ENCODE data around the gene EAPP. TPM values are rescaled to one million over a fixed set of nuclear protein-coding genes. Genes with fewer than 3 reads are reported as not detected.
"Not testable (repeated sequence)": the region's sequence is repeated elsewhere in the genome, so short reads cannot be mapped to it uniquely, and the experiment has no call there.

Gene EAPP
- total RNA-seq, 1 donor from 2014 or later, result 31.3 TPM

DNA sequence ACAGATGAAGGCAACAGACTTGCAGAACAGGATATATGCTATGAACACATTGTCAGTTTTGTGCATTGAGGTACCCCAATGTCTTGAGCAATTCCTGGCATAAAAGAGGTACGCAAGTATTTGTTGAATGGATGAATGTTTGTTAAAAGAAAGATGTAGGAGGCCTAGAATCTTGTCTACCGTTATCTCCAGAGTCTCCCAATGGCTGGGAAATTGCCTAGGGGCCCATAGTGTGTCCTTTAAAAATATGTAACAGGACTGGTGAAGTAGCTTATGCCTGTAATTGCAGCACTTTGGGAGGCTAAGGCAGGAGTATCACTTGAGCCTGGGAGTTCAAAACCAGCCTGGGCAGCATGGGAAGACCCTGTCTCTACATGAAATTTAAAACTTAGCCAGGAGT lies 57.0 kb downstream of the EAPP start:
- DNase-seq (ENCODE audit: low spot score), result no peak

GRCh38 chr14:34479694-34480093 lies 59.8 kb downstream of the EAPP start:
- no peak for DNase-seq (ENCODE audit: low spot score)

DNA sequence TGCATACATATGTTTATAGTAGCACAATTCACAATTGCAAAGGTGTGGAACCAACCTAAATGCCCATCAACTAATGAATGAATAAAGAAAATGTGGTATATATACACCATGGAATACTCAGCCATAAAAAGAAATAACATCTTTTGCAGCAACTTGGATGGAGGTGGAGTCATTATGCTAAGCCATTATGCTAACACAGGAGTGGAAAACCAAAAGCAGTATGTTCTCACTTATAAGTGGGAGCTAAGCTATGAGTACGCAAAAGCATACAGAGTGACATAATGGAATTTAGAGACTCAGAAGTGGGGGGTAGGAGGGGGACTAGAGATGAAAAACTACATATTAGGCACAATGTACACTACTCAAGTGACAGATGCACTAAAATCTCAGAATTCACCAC lies 61.2 kb downstream of the EAPP start:
- no peak for DNase-seq (ENCODE audit: low spot score)

DNA sequence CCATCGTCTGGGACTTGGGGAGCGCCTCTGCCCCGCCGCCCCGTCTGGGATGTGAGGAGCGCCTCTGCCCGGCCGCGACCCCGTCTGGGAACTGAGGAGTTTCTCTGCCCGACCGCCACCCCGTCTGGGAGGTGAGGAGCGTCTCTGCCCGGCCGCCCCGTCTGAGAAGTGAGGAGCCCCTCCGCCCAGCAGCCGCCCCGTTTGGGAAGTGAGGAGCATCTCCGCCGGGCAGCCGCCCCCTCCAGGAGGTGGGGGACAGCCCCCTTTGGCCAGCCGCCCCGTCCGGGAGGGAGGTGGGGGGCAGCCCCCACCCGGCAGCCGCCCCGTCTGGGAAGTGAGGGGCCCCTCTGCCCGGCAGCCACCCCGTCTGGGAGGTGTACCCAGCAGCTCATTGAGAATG lies 63.5 kb downstream of the EAPP start:
- not testable (repeated sequence) for DNase-seq (ENCODE audit: low spot score)

GRCh38 chr14:34475163-34475562 lies 64.3 kb downstream of the EAPP start:
- no peak for DNase-seq (ENCODE audit: low spot score)

DNA sequence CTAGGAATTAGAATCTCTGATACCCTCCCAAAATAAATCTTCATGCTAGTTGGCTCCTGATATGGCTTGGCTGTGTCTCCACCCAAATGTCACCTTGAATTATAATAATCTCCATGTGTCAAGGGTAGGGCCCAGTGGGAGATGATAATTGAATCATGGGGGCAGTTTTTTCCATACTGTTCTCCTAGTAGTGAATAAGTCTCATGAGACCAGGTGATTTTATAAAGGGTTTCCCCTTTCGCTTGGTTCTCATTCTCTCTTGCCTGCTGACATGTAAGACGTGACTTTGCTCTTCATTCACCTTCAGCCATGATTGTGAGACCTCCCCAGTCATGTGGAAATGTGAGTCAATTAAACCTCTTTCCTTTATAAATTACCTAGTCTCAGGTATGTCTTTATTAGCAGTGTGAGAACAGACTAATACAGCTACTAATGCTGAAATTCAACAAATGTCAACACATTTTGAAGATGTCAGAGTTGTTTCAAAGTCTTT lies 65.3 kb downstream of the EAPP start:
- no peak for DNase-seq (ENCODE audit: low spot score)

DNA sequence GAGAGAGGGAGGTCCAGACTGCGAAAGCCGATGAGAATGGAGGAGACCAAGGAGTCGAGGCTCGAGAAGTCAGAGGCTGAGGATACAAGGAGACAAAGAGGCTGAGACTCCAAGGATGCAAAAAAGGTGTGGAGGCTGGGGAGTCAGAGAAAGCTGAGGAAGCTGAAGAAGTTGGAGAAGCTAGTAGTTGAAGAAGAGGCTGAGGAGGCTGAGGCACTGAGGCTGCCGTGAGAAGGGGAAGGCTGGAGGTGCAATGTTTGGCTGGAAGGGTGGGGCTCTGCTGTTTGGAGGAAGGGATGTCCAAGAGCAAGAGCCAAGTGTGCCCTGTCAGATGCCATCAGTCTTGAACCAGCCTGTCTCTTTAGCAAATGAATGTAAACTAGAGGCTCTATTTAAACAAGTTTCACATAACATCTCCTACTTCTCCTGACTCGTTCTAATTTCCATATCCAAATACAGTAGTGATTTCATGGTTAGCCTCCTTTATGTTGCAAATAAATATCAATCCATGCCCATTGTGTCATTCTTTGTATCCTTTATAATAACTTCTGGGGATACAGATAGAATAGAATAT lies 66.7 kb downstream of the EAPP start:
- DNase-seq (ENCODE audit: low spot score), result no peak

DNA sequence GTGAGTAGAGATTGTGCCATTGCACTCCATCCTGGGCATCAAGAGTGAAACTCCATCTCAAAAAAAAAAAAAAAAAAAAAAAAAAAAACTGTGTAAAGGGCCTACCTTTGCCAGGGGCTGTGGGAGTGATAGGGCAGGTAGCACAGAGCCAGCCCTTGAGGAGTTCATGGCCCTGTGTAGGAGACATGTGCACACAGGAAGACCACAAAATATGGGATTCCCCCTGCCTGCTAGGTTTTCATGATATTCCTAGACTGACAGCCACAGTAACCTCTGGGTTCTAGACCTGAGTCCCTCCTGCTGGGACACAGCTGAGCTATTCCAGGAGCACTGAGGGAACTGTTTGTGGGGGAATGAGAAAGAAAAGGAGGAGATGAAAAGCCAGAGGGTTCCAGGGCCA lies 69.2 kb downstream of the EAPP start:
- DNase-seq (ENCODE audit: low spot score), result no peak

- DNase-seq (ENCODE audit: low spot score), result no peak
Measured at GRCh38 chr14:34466691-34467090, 72.8 kb downstream of the EAPP start.

Other genes with a start within 250 kb of the EAPP start
- gene SPTSSA, start 77.5 kb downstream of the EAPP start, total RNA-seq, result 32.7 TPM
- gene SNX6, start 90.4 kb upstream of the EAPP start, total RNA-seq, result 66.7 TPM
- 64.3 TPM for gene CFL2, start 174.9 kb upstream of the EAPP start, total RNA-seq

Measured in mucosa of gallbladder (tissue), 1 donor.